Inflammatory macrophage (primary cell): ENCODE data around the gene NRP1.
A peak's percentile ranks its signal among the peaks of the same experiment; 100 is the strongest.

ENCODE experiments used
- DNase-seq, 2 donors: peaks; one replicate each; pipeline ENCODE4 v3.0.0-alpha.2; 2020 to 2022

NRP1 gene

GRCh38 chr10:33183655-33184054, 150.8 kb downstream of the NRP1 start:
- DNase-seq: no peak

- DNase-seq: no peak
These were observed 153.5 kb downstream of the NRP1 start for GRCh38 chr10:33180921-33181320.

GRCh38 chr10:33180390-33180789, 154.1 kb downstream of the NRP1 start:
- peak in 1 of 2 donors; percentile 16 for DNase-seq

DNA sequence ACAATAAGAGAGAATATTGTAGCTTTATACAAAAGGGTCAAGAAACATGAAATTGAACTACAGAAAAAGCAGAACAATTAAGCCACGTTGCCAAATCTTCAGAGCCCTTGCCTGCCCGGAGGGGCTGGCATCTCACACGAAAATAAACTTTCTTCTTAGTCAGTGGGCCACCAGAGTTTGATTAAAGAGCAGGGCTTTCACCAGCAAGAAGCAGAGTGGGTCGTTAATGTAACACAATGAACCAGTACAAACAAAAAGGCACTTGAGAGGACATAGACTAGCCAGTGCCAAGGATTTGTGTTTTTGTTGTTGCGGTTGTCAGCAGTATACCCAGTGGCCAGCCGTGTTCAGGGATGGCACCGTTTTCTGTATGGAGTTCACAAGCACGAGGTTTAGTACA, 155.4 kb downstream of the NRP1 start:
- no peak for DNase-seq

GRCh38 chr10:33178026-33178755, 156.3 kb downstream of the NRP1 start:
- DNase-seq: no peak

DNA sequence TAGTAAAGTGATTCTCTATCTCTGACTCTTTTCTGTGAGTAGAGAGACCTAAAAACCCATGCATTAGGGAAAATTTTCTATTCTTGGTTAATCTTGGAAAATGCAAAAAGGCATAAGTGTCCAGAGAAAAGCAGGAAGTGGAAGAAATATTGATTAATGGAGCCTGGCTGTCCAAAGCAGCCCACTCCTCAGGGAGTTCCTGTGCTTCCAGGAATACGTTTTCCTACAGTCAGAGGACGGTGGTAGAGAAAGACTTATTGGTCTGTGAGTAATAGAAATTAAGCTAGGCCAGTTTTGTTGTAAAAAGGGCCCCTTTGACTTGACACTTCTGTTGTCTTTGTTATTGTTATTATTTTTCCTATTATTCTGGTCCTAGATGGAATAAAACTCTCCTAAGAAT, 157.8 kb downstream of the NRP1 start:
- no peak for DNase-seq

DNA sequence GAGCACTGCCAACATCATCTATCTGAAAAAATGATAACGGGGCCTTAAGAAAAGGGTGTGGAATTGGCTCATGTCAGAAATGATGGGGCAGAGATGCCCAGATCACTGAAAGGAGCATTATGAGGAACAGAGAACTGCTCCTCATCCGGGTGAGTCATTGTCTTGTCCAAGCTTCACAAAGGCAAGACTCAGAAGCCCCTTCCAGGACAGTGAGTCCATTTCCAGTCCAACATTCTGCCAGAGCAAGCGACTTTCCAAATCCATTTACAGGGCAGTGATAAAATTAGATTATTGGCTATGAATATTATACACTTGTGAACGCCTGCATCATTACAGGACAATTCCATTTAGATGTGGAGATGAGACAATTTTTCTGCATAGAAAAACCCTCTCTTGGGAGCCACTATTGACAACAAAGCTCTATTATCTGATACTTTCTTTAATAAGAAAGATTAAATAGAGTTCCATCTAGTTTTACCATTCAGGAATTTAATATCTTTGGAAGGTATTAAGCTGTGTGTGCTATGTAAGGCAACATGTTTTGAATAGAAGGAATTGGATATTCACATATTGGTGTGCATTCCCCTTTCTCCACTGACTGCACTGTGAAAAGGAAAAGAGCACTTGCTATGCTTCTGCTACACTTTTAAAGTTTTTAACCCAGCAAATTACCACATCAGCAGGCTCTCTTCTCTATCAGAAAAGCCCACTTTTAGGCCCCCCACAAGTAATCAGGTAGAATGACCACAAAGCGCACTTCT, 159.6 kb downstream of the NRP1 start:
- DNase-seq: no peak

DNA sequence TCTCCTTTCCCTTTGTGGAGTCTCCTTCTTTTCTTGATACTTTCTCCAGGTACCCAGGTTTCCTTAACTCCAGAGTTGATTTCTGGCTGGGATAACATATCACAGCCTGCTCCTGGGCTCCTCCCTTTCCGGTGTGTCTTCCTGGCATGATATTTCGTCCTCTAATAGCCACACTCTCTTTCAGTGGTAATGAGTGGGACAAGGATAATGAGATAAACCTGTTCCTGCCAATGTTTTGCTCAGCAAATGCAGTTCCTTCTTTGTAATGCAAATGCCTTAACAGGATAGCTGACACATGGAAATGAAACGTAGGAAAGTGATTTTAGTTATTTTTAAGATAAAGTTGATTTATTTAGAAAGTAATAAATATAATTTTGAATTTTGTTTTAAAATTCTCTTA, 168.6 kb downstream of the NRP1 start:
- no peak for DNase-seq

GRCh38 chr10:33164060-33164709, 170.3 kb downstream of the NRP1 start:
- no peak for DNase-seq

DNA sequence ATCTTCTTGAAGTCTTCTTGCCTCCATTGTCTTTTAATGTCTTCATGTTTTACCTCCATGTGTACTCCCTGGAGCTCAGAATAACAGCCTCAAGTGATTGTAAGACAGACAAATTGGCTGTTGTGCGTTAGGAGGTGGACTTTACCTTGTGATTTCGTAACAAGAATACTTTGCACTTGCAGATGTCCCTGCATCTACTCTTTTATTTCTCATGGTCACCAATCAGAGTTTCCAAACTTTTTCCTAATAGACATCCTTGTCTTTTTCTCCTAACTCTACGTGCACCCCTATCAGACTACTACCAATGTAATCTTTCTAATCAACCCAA, 172.3 kb downstream of the NRP1 start:
- DNase-seq: no peak

- no peak for DNase-seq
These were observed 172.8 kb downstream of the NRP1 start for GRCh38 chr10:33161550-33162247.

GRCh38 chr10:33160151-33160550, 174.3 kb downstream of the NRP1 start:
- no peak for DNase-seq

- peak; percentile 34 to 40 for DNase-seq
These were observed 177.4 kb downstream of the NRP1 start for GRCh38 chr10:33157103-33157502.

- peak; percentile 37 to 44 for DNase-seq
These were observed 178.5 kb downstream of the NRP1 start for GRCh38 chr10:33155720-33156638.

- no peak for DNase-seq
These were observed 179.9 kb downstream of the NRP1 start for GRCh38 chr10:33154590-33154989.

DNA sequence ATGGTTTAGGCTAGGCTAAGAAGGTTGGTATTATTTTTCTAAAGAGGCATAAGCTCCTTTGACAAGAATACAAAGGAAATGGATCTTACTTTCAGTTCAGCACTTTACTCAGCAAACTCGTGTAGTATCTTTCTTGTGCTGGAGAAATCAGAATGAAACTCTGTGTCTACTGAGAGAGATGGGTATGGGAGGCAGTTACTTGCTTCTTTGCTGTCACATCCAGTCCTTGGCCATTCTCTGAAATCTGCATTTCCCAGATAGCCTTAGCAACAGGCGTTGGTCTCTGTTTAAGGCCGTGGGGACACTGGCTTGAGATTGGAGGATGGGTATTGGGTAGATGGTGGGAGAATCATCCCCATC, 180.5 kb downstream of the NRP1 start:
- DNase-seq: no peak

- no peak for DNase-seq
These were observed 181.1 kb downstream of the NRP1 start for GRCh38 chr10:33153251-33153967.

DNA sequence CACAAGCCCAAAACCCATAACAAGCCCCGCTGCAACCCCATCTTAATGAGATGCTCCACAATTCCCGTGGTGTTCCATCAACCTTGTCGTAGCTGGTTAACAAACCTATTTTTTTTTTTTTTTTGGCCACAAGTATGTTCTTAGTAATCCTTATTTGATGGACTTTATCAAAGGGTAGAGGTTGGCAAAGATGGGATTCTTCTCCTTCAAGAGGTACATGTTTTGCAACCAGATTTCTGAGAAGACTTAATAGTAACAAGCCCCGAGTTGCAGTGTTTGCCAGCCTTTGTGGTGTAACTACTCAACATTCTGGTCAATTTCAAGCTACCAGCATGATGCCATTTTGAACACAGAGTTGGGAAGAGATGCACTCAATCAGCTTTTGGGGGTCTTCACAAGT, 181.7 kb downstream of the NRP1 start:
- no peak for DNase-seq

- DNase-seq: no peak
These were observed 182.3 kb downstream of the NRP1 start for GRCh38 chr10:33152146-33152545.

DNA sequence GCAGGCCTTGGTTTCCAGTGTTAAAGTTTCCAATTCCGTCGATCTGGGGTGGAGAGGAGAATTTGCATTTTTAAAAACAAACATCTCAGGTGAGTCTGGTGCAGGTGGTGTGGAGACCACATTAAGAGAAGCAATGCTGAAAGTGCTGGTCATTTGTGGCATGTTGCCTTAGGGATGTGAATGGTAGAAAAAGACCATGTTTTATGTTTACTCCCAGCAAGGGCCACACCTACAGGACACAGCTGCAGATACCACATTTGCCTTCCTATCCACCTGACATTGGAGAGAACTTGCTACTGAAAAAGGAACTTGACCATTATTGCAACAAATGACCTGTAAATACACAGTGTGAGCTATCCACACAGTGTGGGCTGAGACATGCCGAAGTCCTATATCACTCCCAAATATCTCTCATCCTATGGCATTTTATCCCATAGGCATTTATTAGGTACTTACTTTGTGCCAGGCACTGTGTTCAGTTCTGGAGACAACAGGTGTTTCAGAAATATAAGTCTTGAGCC, 183.1 kb downstream of the NRP1 start:
- DNase-seq: no peak

DNA sequence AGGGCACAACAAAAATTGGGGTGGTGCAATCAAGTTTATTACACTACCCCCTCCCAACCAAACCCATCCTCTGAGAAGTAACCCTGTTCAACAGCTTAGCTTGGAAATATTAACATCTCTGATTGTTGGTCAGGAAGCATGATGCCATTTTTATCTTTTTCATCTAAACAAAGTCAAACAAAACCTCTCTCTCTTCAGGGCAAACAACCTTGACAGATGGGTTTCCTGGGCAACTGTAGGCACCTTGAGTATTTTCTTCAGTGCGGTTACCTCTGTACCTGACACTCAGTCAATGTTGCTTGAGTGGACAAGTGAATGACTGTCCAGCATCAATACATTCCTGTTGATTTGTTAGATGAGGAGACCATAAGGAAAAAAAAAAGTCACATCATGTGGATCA, 183.6 kb downstream of the NRP1 start:
- DNase-seq: no peak
